H1 (cell line): ENCODE results near the gene ST3GAL3. TPM values are rescaled to one million over a fixed set of nuclear protein-coding genes. Genes with fewer than 3 reads are reported as not detected.

Source experiments
- JUN ChIP-seq: IDR thresholded peaks from 2 replicates; pipeline ENCODE4 v1.6.1; 2011; ENCODE audit warnings: low read depth, mild to moderate bottlenecking, improper control_type of control experiment, low read length
- KDM5A ChIP-seq: fragments of 200-600 bp; IDR thresholded peaks from 2 replicates; pipeline ENCODE4 v1.7.1; 2012; ENCODE audit warnings: mild to moderate bottlenecking, low read length, inconsistent platforms, mixed read lengths
- polyA plus RNA-seq, 7 experiments: library from polyadenylated mRNA; depleted of rRNA in 3 of 7; stranded (reverse) in 5 of 7; unstranded in 2 of 7; fragments of >200 nt in 5 of 7; fragments of 200-250 nt in 2 of 7; gene quantifications; 1 replicate in 5 of 7; 2 replicates in 1 of 7; 4 replicates in 1 of 7; pipeline versions ENCODE4 v1.2.1 to v1.2.3, GENCODE V29; 2011 to 2013; ENCODE audit warnings: missing spikeins in 2 of 7, mixed read lengths in 2 of 7
- total RNA-seq: library from RNA; stranded (reverse); fragmentation: NEBNext Ultra II Directional; extraction: Animal tissue kit (Norgen Biotek cat#: 25700); gene quantifications from 2 replicates; pipeline ENCODE4 v1.2.1, GENCODE V29; 2021

The ST3GAL3 gene
- total and polyA plus RNA-seq, 2 of the 8 experiments (the other 6 are each of a cell fraction or from before 2014, with no cell fraction given): 6.8 to 7.0 TPM

DNA sequence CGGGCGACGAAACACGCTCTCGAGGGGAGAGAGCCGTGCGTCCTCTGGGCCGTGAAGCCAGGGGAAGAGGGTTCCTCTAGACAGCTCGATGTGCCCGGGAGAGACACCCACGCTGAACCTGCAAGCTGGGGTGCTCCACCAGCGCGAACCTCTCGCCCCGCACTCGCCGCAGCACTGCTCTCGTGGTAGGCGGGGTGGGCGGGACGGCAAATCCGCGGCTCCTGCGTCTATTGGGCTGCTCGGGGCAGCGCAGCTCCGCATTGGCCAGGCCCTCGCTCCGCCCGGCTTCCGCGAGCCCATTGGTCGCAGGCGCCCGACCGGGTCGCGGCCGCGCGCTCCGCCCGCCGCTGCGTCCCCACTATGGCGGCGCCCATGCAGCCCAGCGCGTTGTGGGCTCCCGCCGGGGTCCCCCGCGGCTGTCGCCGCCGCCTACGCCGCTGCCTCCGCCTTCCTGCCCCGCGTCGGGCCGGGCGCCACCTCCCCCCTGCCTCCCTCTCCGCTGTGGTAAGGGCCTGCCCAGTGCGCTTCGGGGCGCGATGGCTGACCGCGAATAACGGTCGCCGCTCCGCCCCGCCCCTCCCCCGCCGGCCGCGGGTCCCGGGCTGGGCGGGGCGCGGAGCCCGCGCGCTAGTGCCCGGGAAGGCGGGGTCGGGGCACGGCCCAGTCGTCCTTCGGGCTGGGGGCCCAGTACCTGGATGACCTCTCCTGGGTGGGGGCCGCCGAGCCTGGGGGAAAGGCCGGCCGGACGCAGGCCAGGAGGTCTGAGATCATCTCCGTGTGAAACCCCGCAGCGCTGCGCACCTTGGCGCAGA, at the start of gene ST3GAL3 (continued):
- TF ChIP-seq KDM5A: no peak; the same call in 1 of the 2 replicates
- TF ChIP-seq JUN: no peak
